Trophoblast cell (in vitro differentiated cells and primary cell): Measurements from ENCODE around the gene MAPK1.

Experiments used
- DNase-seq, 2 donors: peaks; one replicate each; pipeline ENCODE4 v3.0.0-alpha.2; 2016
- H2AFZ ChIP-seq: 2 replicates; pipeline ENCODE4 v1.6.1; 2013; ENCODE audit warnings: low read length, moderate library complexity, mild to moderate bottlenecking; ENCODE audit not compliant: insufficient read depth, poor library complexity
- H2AK5ac ChIP-seq: 2 replicates; pipeline ENCODE4 v1.6.1; 2013; ENCODE audit warnings: mild to moderate bottlenecking, low read length
- H2BK120ac ChIP-seq: 2 replicates; pipeline ENCODE4 v1.6.1; 2013; ENCODE audit warnings: low read length, mild to moderate bottlenecking, moderate library complexity; ENCODE audit not compliant: insufficient read depth, poor library complexity
- H2BK12ac ChIP-seq: 2 replicates; pipeline ENCODE4 v1.6.1; 2013; ENCODE audit warnings: mild to moderate bottlenecking, low read length, moderate library complexity
- H2BK5ac ChIP-seq: 2 replicates; pipeline ENCODE4 v1.6.1; 2013; ENCODE audit warnings: low read length, low read depth, moderate library complexity, mild to moderate bottlenecking; ENCODE audit not compliant: poor library complexity
- H3K14ac ChIP-seq: 2 replicates; pipeline ENCODE4 v1.6.1; 2013; ENCODE audit warnings: mild to moderate bottlenecking, low read length
- H3K18ac ChIP-seq: 2 replicates; pipeline ENCODE4 v1.6.1; 2013; ENCODE audit warnings: mild to moderate bottlenecking, low read length
- H3K23ac ChIP-seq: 2 replicates; pipeline ENCODE4 v1.6.1; 2013; ENCODE audit warnings: low read length
- H3K27ac ChIP-seq: 2 replicates; pipeline ENCODE4 v1.5.1; 2013; ENCODE audit warnings: low read depth, mild to moderate bottlenecking, inconsistent platforms, low read length, moderate library complexity
- H3K27me3 ChIP-seq: 2 replicates; pipeline ENCODE4 v1.6.1; 2013; ENCODE audit warnings: inconsistent platforms, mild to moderate bottlenecking, low read length, moderate library complexity; ENCODE audit not compliant: insufficient read depth
- H3K36me3 ChIP-seq, 2 experiments: 1 replicate in 1 of 2; 2 replicates in 1 of 2; pipeline ENCODE4 v1.6.1; 2013; ENCODE audit warnings: low read length in 2 of 2, mild to moderate bottlenecking in 2 of 2, moderate library complexity in 1 of 2; ENCODE audit not compliant: insufficient read depth in 2 of 2, control insufficient read depth in 1 of 2
- H3K4ac ChIP-seq: 2 replicates; pipeline ENCODE4 v1.6.1; 2013; ENCODE audit warnings: low read depth, mild to moderate bottlenecking, low read length, moderate library complexity
- H3K4me1 ChIP-seq, 2 experiments: 1 replicate in 1 of 2; 2 replicates in 1 of 2; pipeline ENCODE4 v1.6.1; 2013; ENCODE audit warnings: low read length in 2 of 2, mild to moderate bottlenecking in 2 of 2, moderate library complexity in 1 of 2; ENCODE audit not compliant: insufficient read depth in 2 of 2, control insufficient read depth in 1 of 2
- H3K4me2 ChIP-seq: 2 replicates; pipeline ENCODE4 v1.6.1; 2013; ENCODE audit warnings: inconsistent platforms, mild to moderate bottlenecking, low read length, moderate library complexity
- H3K4me3 ChIP-seq: 2 replicates; pipeline ENCODE4 v1.5.1; 2013; ENCODE audit warnings: mild to moderate bottlenecking, low read depth, low read length, inconsistent platforms
- H3K79me1 ChIP-seq: one replicate; pipeline ENCODE4 v1.6.1; 2013; ENCODE audit warnings: low read length
- H3K79me2 ChIP-seq: 2 replicates; pipeline ENCODE4 v1.6.1; 2013; ENCODE audit warnings: low read length, mild to moderate bottlenecking; ENCODE audit not compliant: control insufficient read depth, insufficient read depth, poor library complexity
- H3K9ac ChIP-seq: 2 replicates; pipeline ENCODE4 v1.6.1; 2013; ENCODE audit warnings: mild to moderate bottlenecking, low read length
- H3K9me3 ChIP-seq: 2 replicates; pipeline ENCODE4 v1.6.1; 2013; ENCODE audit warnings: low read depth, mild to moderate bottlenecking, control low read depth, inconsistent platforms, low read length; ENCODE audit not compliant: insufficient read depth
- H4K12ac ChIP-seq: 2 replicates; pipeline ENCODE4 v1.6.1; 2013; ENCODE audit warnings: low read depth, mild to moderate bottlenecking, low read length, moderate library complexity
- H4K8ac ChIP-seq: 2 replicates; pipeline ENCODE4 v1.6.1; 2013; ENCODE audit warnings: low read depth, mild to moderate bottlenecking, low read length, moderate library complexity
- H4K91ac ChIP-seq: one replicate; pipeline ENCODE4 v1.6.1; 2013; ENCODE audit warnings: low read depth, mild to moderate bottlenecking, low read length, moderate library complexity
- WGBS: extraction: QIAGEN DNeasy Blood & Tissue Kit; methylation state at CpG from one replicate; pipeline ENCODE4 v1.1.7; 2013; ENCODE audit warnings: missing lambda C conversion rate; ENCODE audit not compliant: insufficient read length, insufficient coverage; ENCODE audit errors: extremely low coverage; 5-methylcytosine and 5-hydroxymethylcytosine counted together

The MAPK1 gene

DNA sequence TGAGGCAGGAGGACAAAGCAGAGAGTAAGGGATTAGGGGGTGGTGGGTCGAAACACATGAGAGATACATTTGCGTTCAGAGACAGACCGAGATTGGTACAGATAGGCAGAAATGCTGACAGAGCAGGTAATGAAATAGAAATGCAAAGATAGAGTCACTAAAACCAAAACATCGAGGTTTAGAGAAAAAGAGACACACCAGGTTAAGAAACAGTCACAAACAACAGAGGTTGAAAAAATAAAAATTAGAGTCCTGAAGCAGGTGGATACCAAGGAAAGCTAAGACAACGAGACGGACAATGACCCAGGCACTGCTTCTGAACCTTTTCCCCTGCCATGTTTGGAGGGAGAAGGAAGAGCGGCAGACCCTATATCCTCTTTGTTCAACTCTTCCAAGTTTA, 1.2 kb upstream of the MAPK1 start:
- Histone ChIP-seq H3K4ac (no peak overlapping the region), H3K4me3 (no peak overlapping the region), H2AFZ (no peak overlapping the region), H4K91ac (no peak overlapping the region), H3K9ac (no peak overlapping the region), H3K79me2 (peaks cover 19% of the 10 kb centered on the region), H2BK5ac (no peak overlapping the region), H3K27ac (no peak overlapping the region), H3K36me3 (no peaks in the 10 kb centered on the region), H3K23ac (no peak overlapping the region), H3K14ac (no peak overlapping the region), H3K18ac (no peak overlapping the region), H4K8ac (no peak overlapping the region), H2BK12ac (no peak overlapping the region), H4K12ac (no peak overlapping the region), H2AK5ac (no peak overlapping the region), H2BK120ac (no peak overlapping the region), H3K9me3 (no peaks in the 10 kb centered on the region), H3K4me2 (no peak overlapping the region), H3K27me3 (no peaks in the 10 kb centered on the region), H3K79me1 (peaks cover 14% of the 10 kb centered on the region), H3K4me1 (peaks cover 2% of the 10 kb centered on the region in 2 experiments)
- no peak for DNase-seq
- WGBS = no CpG with 5 or more reads among the region's 7 CpGs

- H2AK5ac ChIP-seq = no peak overlapping the region
- peak overlapping the region; percentile 54 for H3K23ac ChIP-seq
- no CpG with 5 or more reads among the region's 91 CpGs for WGBS
- no peaks in the 10 kb centered on the region for H3K9me3 ChIP-seq
- peak overlapping the region; percentile 81 for H3K4me2 ChIP-seq
- peak overlapping the region; percentile 60 for H3K4ac ChIP-seq
- H3K36me3 ChIP-seq = no peaks in the 10 kb centered on the region
- peak overlapping the region; percentile 94 for H3K9ac ChIP-seq
- H4K12ac ChIP-seq = peak overlapping the region; percentile 52
- H3K79me1 ChIP-seq = peaks cover 14% of the 10 kb centered on the region
- peak overlapping the region; percentile 86 for H4K8ac ChIP-seq
- H3K14ac ChIP-seq = peak overlapping the region; percentile 98
- H4K91ac ChIP-seq = peak overlapping the region; percentile 98
- H3K18ac ChIP-seq = peak overlapping the region; percentile 98
- peak in 1 of 2 donors; percentile 27 for DNase-seq
- peak overlapping the region; percentile 85 for H2BK5ac ChIP-seq
- peak overlapping the region; percentile 80 for H3K27ac ChIP-seq
- peaks cover 2% of the 10 kb centered on the region in 2 experiments for H3K4me1 ChIP-seq
- H2BK12ac ChIP-seq = no peak overlapping the region
- H3K27me3 ChIP-seq = no peaks in the 10 kb centered on the region
- H2BK120ac ChIP-seq = peak overlapping the region; percentile 93
- peaks cover 20% of the 10 kb centered on the region for H3K79me2 ChIP-seq
- peak overlapping the region; percentile 89 for H2AFZ ChIP-seq
- peak overlapping the region; percentile 99 for H3K4me3 ChIP-seq
Measured at GRCh38 chr22:21866833-21867527, 465 bp downstream of the MAPK1 start.

- H3K27me3 ChIP-seq = no peaks in the 10 kb centered on the region
- H3K4ac ChIP-seq = no peak overlapping the region
- no peaks in the 10 kb centered on the region for H3K36me3 ChIP-seq
- H4K12ac ChIP-seq = no peak overlapping the region
- H3K79me2 ChIP-seq = peaks cover 29% of the 10 kb centered on the region
- no peak overlapping the region for H4K91ac ChIP-seq
- no peaks in the 10 kb centered on the region for H3K9me3 ChIP-seq
- H4K8ac ChIP-seq = no peak overlapping the region
- no peak overlapping the region for H2AFZ ChIP-seq
- DNase-seq = peak in 1 of 2 donors; percentile 49
- no peak overlapping the region for H3K4me3 ChIP-seq
- no peak overlapping the region for H2AK5ac ChIP-seq
- no peak overlapping the region for H3K4me2 ChIP-seq
- no peak overlapping the region for H2BK5ac ChIP-seq
- H3K18ac ChIP-seq = no peak overlapping the region
- WGBS = no CpG with 5 or more reads among the region's 3 CpGs
- H3K9ac ChIP-seq = no peak overlapping the region
- no peak overlapping the region for H3K14ac ChIP-seq
- H2BK12ac ChIP-seq = no peak overlapping the region
- H3K27ac ChIP-seq = no peak overlapping the region
- H3K79me1 ChIP-seq = peaks cover 14% of the 10 kb centered on the region
- no peak overlapping the region for H3K23ac ChIP-seq
- no peak overlapping the region for H2BK120ac ChIP-seq
- H3K4me1 ChIP-seq = peaks cover 5 to 7% of the 10 kb centered on the region in 2 experiments
Measured at GRCh38 chr22:21865041-21865440, 2.4 kb downstream of the MAPK1 start.

GRCh38 chr22:21862386-21863245, 4.8 kb downstream of the MAPK1 start:
- Histone ChIP-seq H2BK120ac (no peak overlapping the region), H3K9ac (no peak overlapping the region), H3K4me2 (no peak overlapping the region), H4K8ac (no peak overlapping the region), H3K14ac (no peak overlapping the region), H3K4me1 (peaks cover 5 to 9% of the 10 kb centered on the region in 2 experiments), H3K18ac (no peak overlapping the region), H2AK5ac (no peak overlapping the region), H3K27me3 (no peaks in the 10 kb centered on the region), H3K23ac (no peak overlapping the region), H2AFZ (no peak overlapping the region), H2BK5ac (no peak overlapping the region), H3K79me1 (peaks cover 9% of the 10 kb centered on the region), H4K91ac (no peak overlapping the region), H2BK12ac (no peak overlapping the region), H3K36me3 (no peaks in the 10 kb centered on the region), H3K4ac (peak overlapping the region; percentile 78), H3K79me2 (peaks cover 29% of the 10 kb centered on the region), H3K9me3 (no peaks in the 10 kb centered on the region), H3K27ac (no peak overlapping the region), H4K12ac (no peak overlapping the region), H3K4me3 (no peak overlapping the region)
- DNase-seq = no peak
- WGBS = no CpG with 5 or more reads among the region's 9 CpGs
